ENCODE data around the gene CHD6.

CHD6 gene

DNA sequence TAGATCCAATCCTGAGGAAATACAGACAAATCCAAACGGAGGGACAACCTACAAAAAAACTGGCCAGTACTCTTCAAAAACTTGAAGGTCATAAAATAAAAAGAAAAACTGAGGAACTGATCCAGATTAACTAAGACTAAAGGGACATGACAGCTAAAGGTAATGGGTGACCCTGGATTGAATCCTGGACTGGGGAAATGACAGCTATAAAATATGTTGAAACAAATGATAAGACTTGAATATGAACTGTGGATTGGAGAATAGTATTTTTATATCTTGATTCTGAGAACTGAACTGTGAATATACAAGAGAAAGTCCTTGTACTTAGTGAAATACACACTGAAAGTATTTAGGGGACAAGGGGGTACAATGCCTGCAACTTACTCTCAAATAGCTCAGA, 154.6 kb downstream of the CHD6 start:
- DNase-seq (ENCODE audit: low read depth): no peak

DNA sequence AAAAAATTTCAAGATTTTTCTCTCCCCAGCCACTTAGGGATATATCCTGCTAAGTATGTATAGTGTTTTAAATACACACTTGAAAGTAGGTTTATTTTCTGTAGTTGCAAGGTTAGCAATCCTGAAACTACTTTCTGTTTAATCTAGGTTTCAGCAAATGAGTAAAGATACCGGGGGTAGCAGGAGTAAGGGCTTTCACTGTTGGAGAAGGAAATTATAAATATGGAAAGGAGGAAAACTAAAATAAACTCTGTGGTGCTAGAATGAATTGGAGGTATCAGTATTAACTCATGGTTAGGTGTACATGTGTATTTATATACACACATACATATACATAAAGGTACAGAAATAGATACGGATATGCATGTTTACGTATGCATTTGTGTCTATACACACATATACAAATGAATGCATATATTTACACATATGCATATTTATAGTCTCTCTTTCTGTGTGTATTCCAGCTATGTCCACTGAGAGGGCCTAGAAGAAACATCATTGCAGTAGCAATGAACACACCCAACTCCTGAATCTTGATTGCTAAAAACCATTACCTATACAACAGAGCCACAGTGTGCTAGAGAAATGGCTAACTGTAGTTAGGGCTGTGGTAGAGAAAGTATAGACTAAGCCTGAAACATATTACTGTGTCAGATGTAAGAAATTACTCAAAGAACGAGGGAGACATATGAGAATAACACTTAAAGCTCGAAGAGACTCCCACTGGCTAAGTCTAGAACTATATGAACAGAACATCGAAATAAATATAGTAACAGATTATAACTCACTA, 155.6 kb downstream of the CHD6 start:
- no peak for DNase-seq (ENCODE audit: low read depth)

DNA sequence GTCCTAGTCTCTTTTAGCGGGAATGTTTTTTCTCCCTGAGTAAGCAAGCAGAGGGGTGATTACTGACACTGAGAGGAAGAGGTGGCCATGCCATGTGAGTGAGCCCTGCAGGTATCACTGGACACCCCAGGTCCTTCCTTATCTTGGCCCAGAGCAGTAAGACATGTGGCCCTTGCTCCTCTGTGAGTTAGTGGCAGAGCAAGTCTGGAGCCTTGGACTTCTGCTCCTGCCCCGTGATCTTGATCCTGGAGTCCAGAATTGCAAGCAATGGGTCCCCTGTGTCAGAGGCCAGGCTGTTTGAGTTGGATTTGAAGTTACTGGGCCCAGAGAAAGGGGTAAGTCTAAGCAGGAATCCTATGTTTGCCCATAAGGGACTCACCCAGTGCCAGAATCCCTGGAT, 159.4 kb downstream of the CHD6 start:
- DNase-seq (ENCODE audit: low read depth): no peak

DNA sequence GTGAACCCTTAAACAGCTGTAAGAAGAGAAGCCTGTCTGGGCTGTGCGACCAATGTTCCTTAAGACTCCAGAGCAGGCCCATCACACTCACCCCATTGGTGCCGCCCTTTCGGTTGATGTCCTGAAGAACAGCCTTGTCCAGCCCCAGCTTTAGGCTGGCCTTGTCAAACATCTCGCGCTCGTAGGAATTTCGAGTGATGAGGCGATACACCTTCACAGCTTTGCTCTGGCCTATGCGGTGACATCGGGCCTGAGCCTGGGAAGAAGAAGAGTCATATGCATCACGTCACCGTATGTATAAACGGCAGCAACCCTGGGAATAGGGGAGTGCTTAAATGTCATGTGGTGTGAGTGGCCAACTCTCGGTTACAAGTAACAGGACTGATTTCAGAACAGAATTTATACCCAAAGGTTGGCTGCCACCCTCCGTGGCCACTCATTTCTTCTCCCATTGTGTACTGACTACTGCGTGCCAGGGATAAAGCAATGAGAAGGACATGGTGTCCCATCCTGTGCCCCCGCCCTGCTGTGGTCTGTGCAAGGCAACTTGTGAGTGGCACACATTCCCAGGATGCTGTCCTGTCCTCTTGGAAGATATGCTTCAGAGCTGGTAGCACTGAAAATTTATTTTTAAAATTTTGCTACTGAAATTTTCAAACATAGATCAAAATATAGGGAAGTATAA, 160.9 kb downstream of the CHD6 start:
- DNase-seq (ENCODE audit: low read depth): no peak

DNA sequence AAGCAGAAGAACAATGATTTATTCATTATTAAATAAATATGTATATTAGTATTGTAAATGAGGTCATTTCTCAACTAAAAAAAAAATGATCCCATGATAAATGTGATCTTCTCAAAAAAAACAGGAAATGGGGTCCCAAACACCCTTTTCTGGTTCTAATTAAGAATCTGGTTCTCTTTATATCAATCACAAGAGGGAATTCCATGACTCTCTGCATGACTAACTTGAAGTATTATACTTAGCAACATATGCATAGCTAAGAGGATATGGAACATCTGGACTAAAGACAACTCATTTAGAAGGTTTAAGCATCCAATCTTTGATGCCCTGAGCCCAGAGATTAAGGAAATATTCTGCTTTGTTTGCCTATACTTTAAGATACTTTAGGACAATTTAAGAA, 161.8 kb downstream of the CHD6 start:
- DNase-seq (ENCODE audit: low read depth): no peak

DNA sequence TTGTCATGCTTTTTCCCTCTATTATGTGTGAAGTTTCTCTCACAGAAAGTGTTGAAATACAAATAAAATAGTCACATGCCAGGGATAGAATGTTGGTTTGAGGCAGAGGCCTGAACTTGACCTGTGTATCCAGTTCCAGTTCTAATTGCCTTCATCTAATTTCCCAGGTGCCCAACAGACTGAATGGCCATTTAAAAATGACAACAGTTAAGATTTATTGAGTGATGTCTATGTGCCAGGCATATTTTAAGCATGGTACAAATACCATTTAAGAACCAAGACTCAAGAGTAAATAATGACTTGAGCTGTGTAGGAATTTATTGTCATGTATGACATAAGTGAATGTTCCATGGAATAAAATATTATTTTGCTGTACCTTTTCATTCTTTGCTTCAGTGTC, 163.9 kb downstream of the CHD6 start:
- DNase-seq (ENCODE audit: low read depth): no peak

DNA sequence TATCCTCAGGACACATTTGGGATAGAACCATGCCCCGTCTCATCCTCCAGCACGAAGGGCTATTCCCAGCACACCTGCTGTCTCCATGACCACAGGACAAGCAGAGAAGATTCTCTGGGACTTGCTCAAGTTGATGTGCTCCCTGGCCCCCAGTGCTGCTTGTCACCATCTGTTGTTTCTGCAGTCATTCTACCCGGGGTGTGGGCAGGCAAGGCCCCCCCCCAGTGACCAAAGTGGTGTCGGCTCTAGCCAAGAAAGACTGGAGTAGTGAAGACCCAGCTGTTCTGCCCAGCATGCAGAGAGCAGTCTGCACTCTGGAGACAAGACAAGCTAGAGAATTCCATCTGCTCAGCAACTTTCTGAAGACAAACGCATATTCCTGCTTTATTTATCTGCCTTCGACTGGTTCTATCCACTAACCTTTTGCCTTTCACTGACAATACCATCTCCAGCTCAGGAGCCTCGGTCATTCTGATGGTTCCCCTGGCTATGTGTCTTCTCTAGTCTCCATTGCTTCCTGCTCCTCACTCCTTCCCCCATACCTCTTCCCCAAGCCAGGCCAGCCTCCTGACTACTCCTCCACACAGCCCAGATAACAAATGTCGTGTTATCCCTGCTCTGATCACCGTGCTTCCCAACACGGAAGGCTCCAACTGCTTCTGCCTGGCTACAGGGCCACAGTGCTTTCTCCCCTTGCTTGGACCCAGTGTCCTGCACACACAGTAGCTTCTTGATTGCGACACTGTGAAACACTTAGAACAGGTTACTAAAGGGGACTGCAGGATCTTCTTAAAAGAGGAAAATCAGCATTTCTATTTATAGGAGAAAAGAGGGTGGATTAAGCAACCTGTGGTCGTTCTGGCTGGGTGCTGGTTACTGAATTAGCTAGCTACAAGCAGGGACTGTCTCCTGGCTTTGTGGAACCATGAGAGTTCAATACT, 164.9 kb downstream of the CHD6 start:
- no peak for DNase-seq (ENCODE audit: low read depth)

DNA sequence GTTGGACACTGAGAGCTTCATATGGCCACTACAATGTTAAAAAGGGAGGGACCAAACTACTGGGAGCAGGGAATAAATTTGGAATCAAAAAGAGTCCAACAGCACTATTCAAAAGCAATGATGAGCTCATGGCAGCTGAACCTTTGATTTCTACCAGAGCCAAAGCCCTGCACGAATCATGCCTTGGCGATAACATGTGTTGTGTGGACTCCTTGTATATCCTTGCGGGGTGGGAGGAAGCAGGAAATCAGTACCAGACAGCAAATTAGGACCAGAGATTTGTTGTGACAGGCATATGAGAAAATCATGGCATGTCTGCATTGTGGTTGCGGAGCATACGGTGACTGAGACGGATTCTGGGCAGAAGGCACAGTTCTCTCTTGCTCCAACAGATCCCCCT, 166.0 kb downstream of the CHD6 start:
- no peak for DNase-seq (ENCODE audit: low read depth)

DNA sequence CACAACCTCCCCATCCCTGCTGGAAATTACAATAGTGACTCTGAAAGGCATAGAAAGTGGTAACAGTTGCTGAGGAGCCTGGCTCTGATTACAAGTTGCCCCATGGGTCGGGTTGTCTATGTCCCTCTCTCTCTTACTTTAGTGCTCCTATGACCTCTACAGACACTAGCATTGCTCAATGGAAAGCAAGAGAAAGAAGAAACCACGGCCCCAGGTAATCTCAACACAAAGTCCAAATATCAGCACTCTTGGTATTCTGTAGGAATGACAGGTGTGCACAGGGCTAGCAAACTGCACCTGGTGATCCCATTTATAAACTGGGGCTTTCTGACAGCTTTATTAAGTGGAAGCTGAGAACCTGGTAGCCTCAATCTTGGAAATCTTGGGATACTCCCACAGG, 171.2 kb downstream of the CHD6 start:
- no peak for DNase-seq (ENCODE audit: low read depth)

DNA sequence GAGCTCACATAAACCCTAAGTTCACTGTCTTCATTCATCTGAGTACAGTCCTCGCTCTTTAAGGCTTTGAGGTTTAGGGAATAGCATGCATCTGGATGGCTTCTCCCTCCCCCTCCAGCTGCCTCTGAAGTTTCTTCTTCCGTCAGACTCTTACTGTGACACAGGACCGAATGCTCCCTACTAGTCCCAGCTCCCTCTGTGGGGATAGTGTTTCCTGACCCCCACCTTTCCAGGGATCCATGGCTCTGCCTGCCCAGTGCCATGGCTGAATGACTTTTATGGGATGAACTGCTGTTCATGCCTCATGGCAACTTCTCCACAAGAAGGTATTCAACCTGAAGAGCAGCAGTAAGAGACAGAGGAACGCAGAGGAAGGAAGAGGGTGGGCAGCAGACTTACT, 171.7 kb downstream of the CHD6 start:
- no peak for DNase-seq (ENCODE audit: low read depth)

DNA sequence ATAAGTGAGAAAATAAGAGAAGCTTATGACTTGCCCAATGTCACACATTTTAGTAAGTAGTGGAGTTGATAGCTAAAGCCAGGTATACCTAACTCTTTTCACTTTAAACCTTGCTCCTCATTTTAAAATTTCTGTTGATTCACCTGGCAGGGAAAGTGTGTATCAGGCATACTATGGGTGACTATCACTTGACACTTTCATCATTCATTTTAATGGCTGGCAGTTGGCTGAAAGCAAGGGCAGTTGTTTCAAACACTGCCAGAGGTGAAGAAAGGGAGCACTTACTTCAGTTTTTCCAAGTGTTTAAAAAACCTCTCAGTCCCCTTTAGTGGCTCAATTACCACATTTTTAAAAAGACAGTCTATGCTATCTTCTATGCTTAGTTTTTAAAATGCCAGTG, 173.4 kb downstream of the CHD6 start:
- DNase-seq (ENCODE audit: low read depth): no peak

DNA sequence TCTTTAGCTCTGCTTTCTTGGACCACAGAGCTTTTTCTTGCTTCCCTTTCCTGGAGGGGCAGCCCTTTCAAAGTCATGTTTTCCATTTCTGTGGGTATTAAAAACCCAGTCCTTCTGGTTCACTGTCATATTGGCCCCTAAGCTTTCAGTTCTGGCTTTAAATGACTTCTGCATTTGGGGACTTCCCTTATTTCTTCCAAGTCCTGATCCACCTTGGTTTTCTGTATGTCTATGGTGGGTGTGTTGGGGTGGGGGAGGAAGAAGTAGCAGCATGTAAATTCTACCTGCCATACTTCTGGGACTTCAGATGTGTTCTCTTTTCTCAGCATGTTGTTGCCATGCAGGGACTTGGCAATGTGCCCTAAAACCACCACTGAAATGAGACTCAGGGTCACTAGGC, 174.5 kb downstream of the CHD6 start:
- no peak for DNase-seq (ENCODE audit: low read depth)

DNA sequence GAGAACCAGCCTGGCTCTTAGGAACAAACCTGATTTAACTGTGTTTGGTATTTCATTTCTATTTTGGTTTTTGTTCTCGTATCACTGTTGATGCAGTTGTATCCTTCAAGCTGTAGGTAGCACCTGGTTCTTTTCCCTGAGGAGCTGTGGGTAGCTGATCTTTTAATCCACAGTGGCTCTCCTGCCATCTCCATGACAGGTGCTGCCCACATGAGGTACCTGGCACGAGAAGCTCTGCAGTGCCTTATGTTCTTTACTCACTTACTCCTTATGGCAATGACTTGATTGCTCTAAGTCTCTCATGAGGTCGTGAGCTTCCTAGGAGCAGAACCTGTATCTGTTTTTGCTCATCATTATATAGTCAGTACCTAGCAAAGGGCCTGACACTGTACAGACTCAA, 177.3 kb downstream of the CHD6 start:
- no peak for DNase-seq (ENCODE audit: low read depth)

DNA sequence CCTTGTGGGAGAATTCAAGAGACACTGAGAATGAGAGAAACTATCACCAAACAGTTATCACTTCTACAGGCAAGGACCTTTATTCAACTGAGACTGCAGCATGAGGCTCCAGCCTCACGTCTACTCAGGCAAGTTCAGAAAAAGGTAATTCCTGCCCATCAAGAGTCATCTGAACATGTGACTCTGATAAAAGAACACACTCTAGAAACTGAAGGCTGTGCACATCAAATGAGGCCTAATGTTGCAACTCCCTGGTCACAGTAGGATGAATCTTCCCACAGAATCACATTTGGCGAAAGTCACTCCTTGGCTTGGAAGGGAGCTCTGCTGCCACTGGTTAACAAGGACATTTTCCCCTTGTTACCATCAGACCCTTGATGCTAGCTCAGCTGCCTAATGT, 180.3 kb downstream of the CHD6 start:
- DNase-seq (ENCODE audit: low read depth): no peak

DNA sequence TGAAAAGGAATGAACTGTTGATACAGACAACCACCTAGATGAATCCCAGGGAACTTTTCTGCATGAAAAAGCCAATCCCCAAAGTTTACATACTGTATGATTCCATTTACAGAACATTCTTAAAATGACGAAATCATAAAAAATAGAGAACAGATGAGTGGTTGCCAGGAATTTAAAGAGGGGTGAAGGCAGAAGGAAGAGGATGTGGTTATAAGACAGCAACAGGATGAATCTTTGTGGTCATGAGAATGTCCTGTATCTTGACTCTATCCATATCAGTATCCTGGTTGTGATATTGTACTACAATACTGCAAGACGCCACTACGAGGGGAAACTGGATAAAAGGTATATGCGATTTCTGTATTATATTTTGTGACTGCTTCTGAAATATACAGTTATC, 181.5 kb downstream of the CHD6 start:
- no peak for DNase-seq (ENCODE audit: low read depth)

DNA sequence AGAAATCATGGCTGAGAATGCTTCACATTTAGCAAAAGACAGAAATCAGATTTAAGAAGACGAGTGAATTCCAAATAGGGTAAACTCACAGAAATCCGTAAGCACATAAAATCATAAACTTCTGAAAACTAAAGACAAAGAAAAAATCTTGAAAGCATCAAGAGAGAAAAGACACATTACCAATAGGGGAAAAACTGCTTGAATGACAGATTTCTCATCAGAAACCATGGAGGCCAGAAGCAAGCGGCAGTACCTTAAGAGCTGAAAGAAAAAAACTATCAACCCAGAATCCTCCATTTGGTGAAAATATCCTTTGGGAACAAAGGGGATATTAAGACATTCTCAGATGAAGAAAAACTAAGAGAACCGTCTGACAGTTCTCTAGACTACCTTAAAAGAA, 185.0 kb downstream of the CHD6 start:
- no peak for DNase-seq (ENCODE audit: low read depth)

DNA sequence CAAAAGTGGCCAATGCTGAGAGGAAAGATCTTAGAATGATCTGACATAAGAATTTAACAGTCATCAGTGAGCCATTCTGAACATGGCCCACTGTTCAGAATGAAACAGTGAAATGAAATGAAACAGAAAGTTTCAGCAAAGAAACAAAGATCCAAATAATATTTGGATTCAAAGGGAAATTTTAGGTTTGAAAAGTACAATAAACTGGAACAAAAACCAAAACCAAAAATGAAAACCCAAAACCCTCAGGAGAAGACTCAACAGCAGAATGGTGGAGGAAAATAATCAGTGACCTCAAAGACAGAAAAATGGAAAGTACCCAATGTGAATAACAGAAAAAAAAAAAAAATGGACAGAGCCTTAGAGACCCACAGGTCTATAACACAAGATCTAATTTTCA, 185.4 kb downstream of the CHD6 start:
- no peak for DNase-seq (ENCODE audit: low read depth)

DNA sequence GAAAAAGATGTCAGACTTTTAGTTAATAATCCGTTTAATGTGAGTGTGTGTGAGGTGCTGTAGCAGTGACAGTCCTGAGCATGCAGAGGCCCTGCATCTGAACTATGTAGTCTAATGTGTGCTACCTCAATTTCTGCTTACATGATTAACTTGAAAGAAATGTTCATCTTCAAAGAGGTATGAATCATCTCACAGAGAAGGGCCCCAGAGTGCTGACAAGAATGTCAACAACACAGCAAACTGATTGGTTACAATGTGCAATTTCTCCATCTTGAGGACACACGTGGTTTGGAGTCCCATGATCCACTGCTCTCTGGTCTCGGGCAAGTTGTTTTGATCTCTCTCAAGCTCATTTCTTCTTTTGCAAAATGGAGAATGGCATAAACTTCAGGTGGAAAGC, 189.9 kb downstream of the CHD6 start:
- no peak for DNase-seq (ENCODE audit: low read depth)

DNA sequence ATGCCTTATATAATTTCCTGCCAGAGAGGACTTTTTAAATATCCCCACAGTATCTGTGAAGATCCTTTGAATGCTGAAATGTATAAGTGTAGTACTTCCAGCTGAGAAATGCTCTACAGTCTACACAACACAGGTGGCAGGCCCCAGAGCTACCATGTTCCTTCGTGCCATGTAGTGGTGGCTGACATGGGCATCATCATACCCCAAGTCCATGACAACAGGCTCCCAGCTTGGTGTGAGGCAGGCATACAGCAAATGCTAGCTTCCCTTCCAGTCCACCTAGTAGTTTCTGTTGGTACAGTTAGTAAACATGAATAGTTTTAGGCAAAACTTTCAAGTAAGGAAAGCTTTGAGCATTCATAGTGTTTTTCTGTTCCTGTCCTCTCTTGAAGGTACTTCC, 190.3 kb downstream of the CHD6 start:
- no peak for DNase-seq (ENCODE audit: low read depth)

DNA sequence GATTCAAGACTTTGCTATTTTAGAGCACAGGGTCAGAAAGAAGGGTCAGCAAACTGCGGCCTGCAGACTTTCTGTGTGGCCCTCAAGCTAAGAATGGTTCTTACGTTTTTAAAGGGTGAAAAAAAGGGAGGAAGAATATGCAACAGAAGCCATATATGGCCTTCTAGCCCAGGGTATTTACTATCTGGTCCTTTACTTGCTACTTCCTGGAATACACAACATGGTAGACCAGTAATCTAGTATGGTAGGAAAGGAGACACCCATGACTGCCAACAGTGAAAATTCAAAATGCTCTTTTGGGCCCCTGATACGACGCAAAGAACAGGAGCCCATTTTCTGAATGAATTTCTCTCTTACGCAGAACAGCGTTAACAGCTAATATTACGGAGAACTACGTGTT, 191.2 kb downstream of the CHD6 start:
- DNase-seq (ENCODE audit: low read depth): no peak

DNA sequence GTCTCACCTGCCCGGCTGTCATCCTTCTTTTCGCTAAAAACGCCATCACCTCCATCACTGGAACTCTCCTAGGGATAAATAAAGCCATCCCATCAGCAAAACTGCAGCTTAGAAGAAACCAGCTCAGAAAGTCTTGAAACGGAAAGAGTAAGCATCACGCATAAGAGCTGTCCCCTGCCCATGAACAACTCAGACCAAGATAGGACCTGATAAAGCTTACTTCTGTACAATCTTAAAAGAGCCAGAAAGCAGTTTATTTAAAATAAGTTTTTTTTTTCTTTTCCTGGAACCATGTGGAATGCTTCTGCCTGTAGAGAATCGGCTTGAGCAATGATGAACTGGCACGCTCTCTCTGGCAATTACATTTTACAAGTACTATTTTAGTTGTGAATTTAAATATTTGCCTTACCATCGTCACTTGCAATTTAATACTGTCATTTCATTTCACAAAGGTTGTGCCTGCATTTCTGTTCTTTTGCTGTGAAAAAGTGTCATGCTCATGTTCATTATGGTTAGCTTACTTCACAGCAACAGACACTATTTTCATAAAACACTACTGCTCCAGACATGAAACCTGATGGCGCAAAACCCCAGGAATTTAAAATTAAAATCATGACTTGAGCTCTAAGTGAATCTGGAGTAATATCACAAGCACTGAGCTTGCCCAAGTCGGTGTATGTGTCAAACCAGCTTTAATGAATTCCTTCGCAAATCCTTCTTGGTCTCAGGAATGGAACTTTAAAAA, 191.9 kb downstream of the CHD6 start:
- no peak for DNase-seq (ENCODE audit: low read depth)

Data from activated T-helper 1 cell treated with Interleukin-2 at 50 U/mL for 16 hours (primary cell).